NCI-H187 treated with DMSO at 0.1 percent for 48 hours (cell line): Measurements from ENCODE around the gene SLC6A9.
A peak's percentile ranks its signal among the peaks of the same experiment; 100 is the strongest.

Source experiments
- DNase-seq: peaks from one replicate; lab custom pipeline; 2025; lab: John Stamatoyannopoulos, UW

The SLC6A9 gene

GRCh38 chr1:43969746-43970466 is 61.4 kb downstream of the SLC6A9 start, which contains the start of gene DPH2:
TSS of gene DPH2 (plus strand) at chr1:43970010. CDS start at chr1:43970176, 166 bp downstream.
- DNase-seq, result peak; percentile 89

- no peak for DNase-seq
These were observed 61.9 kb downstream of the SLC6A9 start for GRCh38 chr1:43969416-43969745.

GRCh38 chr1:43968348-43968948 is 62.8 kb downstream of the SLC6A9 start:
- no peak for DNase-seq

- no peak for DNase-seq
These were observed 65.9 kb downstream of the SLC6A9 start for GRCh38 chr1:43965316-43965715.

DNA sequence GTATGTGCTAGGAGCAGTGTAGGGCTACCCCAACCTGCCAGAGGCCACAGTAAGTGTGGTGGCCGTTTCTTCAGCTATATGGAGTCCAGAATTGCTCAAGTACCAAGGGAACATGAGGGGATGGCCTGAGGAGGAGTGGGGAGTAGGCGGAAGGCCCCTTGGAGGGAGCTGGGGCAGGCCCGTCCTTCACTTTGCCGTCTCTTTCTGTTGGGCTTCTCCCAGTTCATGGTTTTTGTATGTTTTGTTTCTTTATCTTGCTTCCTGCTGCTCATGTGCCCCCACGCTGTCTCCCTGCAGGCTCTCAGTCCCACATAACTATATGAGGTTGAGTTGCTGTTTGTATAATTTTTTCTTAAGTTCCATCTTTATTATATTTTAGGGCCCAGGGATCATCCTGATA is 67.4 kb downstream of the SLC6A9 start:
- DNase-seq, result no peak

GRCh38 chr1:43963006-43963405 is 68.3 kb downstream of the SLC6A9 start:
- DNase-seq, result no peak

DNA sequence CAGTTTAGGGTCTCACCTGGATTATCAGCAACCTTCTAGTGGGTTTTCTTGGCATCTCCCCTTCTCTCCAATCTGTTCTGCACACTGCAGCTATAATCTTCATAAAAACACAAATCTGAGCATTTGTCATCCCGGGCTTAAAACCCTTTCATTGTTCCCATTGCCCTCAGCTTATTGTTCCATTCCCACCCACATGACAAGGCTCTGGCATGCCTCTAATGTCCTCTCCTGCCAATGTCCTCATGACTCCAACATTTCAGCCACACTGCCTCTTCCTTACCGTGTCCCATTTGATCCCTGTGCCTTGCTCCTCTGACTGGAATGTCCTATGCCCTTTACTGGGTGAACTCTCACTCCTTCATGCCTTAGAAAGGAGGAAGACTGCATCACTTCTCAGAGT is 68.9 kb downstream of the SLC6A9 start:
- DNase-seq, result no peak

- DNase-seq, result no peak
These were observed 69.6 kb downstream of the SLC6A9 start for GRCh38 chr1:43961692-43962091.

DNA sequence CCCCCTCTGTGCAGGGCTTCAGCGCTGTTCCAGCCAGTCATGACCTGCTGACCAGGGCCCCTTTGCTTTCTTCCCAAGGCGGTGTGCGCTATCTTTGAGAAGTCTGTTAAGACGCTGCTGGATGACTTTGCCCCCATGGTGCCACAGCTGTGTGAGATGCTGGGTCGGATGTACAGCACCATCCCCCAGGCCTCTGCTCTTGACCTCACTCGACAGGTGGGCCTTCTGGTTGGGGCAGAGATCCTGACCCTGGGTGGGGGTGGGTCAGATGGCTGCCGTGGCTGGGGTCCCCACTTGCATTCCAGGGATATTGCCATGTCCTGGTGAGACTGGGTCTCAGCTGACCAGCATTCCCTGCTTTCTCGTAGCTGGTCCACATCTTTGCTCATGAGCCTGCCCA is 70.5 kb downstream of the SLC6A9 start:
- DNase-seq, result no peak

GRCh38 chr1:43958351-43959255 is 72.7 kb downstream of the SLC6A9 start:
- DNase-seq, result no peak

DNA sequence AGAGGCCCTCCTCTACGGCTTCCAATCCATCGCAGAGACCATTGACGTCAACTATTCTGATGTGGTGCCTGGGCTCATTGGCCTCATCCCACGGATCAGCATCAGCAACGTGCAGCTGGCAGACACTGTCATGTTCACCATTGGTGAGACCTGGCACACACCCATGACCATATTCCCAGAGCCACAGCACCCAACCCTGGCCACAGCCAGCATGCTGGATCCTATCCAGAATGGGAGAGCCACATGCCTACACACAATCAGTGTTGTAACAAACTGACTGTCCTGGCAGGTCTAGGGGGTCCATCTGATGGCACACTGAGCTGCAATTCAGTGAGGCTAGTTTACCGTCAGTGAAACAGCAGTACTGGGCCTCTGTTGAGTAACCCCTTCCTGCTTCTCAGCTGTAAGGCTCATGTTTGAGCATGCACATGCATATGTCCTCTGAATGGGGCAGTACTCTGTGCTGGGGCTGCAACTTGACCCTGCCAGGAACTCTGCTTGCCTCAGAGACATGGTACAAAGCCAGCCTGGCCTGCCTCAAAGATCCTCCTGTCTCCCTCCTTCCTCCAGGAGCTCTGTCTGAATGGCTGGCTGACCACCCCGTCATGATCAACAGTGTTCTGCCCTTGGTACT is 73.7 kb downstream of the SLC6A9 start:
- no peak for DNase-seq

GRCh38 chr1:43956234-43956633 is 75.0 kb downstream of the SLC6A9 start:
- DNase-seq, result no peak

- no peak for DNase-seq
These were observed 77.2 kb downstream of the SLC6A9 start for GRCh38 chr1:43954036-43954435.

- DNase-seq, result no peak
These were observed 77.9 kb downstream of the SLC6A9 start for GRCh38 chr1:43953361-43953760.

- peak; percentile 86 for DNase-seq
These were observed 78.4 kb downstream of the SLC6A9 start for GRCh38 chr1:43952731-43953346.

- no peak for DNase-seq
These were observed 80.0 kb downstream of the SLC6A9 start for GRCh38 chr1:43951021-43951985.

- DNase-seq, result no peak
These were observed 81.6 kb downstream of the SLC6A9 start for GRCh38 chr1:43949678-43950077.

- no peak for DNase-seq
These were observed 83.3 kb downstream of the SLC6A9 start for GRCh38 chr1:43947874-43948437.

DNA sequence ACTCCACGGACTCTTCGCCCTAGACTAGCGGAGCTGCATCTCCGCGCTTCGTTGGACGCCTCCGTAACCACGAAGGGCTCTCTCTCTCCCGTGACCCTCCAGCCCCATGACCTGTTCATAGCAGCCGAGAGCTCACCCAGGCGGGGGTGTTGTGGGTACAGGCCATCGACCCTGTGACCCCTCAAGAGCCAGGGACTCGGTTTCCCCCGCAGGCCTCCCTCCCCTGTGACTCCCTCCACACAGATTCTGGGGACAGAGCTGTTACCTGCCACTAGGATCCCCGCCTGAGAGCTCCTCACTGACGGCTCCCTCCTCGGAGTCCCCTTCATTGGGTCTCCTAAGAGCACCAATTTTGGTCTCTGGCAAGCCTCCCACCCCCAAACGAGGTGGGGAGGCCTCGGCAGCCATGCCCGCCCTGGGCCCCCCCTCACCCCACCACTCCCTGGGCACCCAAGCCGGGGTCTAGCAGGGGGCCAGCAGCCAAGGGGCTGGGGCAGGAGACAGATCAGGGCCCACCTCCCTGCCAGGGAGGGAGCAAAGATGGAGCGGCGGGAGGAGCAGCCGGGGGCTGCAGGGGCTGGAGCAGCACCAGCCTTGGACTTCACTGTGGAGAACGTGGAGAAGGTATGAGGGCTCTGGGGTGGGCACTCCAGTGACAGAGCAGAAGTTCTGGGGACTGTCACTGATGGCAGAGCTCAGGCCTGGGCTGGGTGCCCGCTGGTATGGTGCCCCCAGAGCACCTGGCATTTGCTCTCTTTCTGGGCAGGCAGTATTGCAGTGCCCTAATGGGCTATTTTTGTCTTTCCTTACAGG is 84.0 kb downstream of the SLC6A9 start:
- DNase-seq, result no peak
